Activated T-cell treated with anti-CD3 and anti-CD28 coated beads, Interleukin-2, amount 50 U/mL, for 72 hours (primary cell): ENCODE results near the gene SMIM27. TPM values are rescaled to one million over a fixed set of nuclear protein-coding genes. Genes with fewer than 3 reads are reported as not detected.
"Not testable (repeated sequence)": the region's sequence is repeated elsewhere in the genome, so short reads cannot be mapped to it uniquely, and the experiment has no call there.

Source experiments
- ATAC-seq, 2 donors: fragments of 150-1000 bp; cut with Tn5 transposase; replicated peaks in 1 of 2; 2 replicates each; pipeline ENCODE4 v1.10.0; 2021; ENCODE audit warnings: moderate library complexity in 2 of 2, mild to moderate bottlenecking in 1 of 2
- DNase-seq, 2 donors: peaks; one replicate each; pipeline ENCODE4 v3.0.0; 2021 to 2022; ENCODE audit warnings: mixed read lengths in 1 of 2
- H3K27ac Mint-ChIP-seq: one replicate; pipeline ENCODE4 v1.8.0; 2022; ENCODE audit warnings: mild to moderate bottlenecking, moderate library complexity, mixed read lengths
- H3K27me3 Mint-ChIP-seq: one replicate; pipeline ENCODE4 v1.8.0; 2022; ENCODE audit warnings: low read depth, mixed read lengths
- H3K36me3 Mint-ChIP-seq, 2 donors: one replicate each; pipeline ENCODE4 v1.8.0; 2022; ENCODE audit warnings: mixed read lengths in 2 of 2, mild to moderate bottlenecking in 1 of 2; ENCODE audit not compliant: insufficient read depth in 2 of 2
- H3K4me1 Mint-ChIP-seq: one replicate; pipeline ENCODE4 v1.8.0; 2022; ENCODE audit warnings: low read depth, mixed read lengths
- H3K4me3 Mint-ChIP-seq, 2 donors: one replicate each; pipeline ENCODE4 v1.8.0; 2022; ENCODE audit warnings: mild to moderate bottlenecking in 2 of 2, mixed read lengths in 2 of 2, moderate library complexity in 2 of 2
- H3K9me3 Mint-ChIP-seq, 2 donors: one replicate each; pipeline ENCODE4 v1.8.0; 2022; ENCODE audit warnings: mixed read lengths in 2 of 2
- total RNA-seq, 2 donors: library from RNA; stranded (reverse); gene quantifications; one replicate each; pipeline ENCODE4 v1.2.3, GENCODE V29; 2022

SMIM27 gene, protein sequence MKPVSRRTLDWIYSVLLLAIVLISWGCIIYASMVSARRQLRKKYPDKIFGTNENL
- 10 to 100 TPM; 54.4 to 63.5 TPM for total RNA-seq

GRCh38 chr9:32552172-32552872, at the start of gene SMIM27, which contains the start of gene TOPORS:
TSS of gene SMIM27 (plus strand) at chr9:32552327. CDS start at chr9:32552435, 108 bp downstream.
TSS of gene TOPORS (minus strand) at chr9:32552586. CDS start at chr9:32552436, 150 bp downstream.
- H3K36me3 Mint-ChIP-seq = peaks cover 3 to 17% of the 10 kb centered on the region in 2 donors
- no peaks in the 10 kb centered on the region for H3K9me3 Mint-ChIP-seq
- peak within 1 kb of the TSS; percentile 100 for H3K27ac Mint-ChIP-seq
- ATAC-seq (peak; percentile 72 to 73), DNase-seq (peak; percentile 90 to 92)
- peaks cover 48% of the 10 kb centered on the region for H3K4me1 Mint-ChIP-seq
- peak within 1 kb of the TSS; percentile 100 for H3K4me3 Mint-ChIP-seq
- no peaks in the 10 kb centered on the region for H3K27me3 Mint-ChIP-seq

DNA sequence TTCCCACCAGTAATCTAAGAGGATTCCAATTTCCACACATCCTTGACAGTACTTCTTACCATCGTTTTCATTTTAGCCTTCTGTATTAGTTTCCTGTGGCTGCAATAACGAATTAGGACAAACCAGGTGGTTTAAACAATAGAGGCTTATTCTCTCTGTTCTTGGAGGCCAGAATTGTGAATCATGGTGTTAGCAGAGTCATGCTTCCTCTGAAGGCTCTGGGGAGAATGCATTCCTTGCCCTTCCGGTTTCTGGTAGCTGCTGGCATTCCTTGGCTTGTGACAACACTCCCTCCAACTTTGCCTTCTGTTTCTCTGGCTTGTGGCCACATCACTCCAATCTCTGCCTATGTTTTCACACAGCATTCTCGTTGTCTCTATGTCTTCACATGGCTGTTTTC, 49.7 kb upstream of the SMIM27 start:
- no peak overlapping the region for H3K27ac Mint-ChIP-seq
- peaks cover 0 to 10% of the 10 kb centered on the region in 2 donors for H3K36me3 Mint-ChIP-seq

DNA sequence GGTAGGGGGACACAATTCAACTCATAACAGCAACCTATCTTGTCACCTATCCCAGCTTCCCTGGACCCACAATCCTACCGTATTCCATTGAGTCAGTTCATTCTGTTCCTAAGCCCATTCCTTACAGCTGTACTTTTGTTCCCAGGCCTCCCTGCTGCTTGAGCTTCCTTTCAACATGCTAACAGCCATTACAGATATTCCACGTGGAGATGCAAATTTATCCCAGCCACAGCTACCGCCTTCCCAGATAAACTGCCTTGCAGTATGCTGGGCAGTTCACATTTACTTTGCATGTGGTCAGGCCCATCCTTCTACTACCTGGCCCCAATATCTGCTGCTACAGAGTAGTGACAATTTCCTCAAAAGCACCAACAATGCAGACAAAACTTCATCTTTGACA, 49.1 kb upstream of the SMIM27 start:
- no peak for ATAC-seq
- Mint-ChIP-seq H3K4me3 (no peak overlapping the region), H3K27ac (peak overlapping the region; percentile 24), H3K4me1 (no peaks in the 10 kb centered on the region), H3K36me3 (peaks cover 0 to 10% of the 10 kb centered on the region in 2 donors), H3K9me3 (no peaks in the 10 kb centered on the region), H3K27me3 (no peaks in the 10 kb centered on the region)
- DNase-seq = no peak

More for the DNA sequence above, 49.7 kb upstream of the SMIM27 start:
- Mint-ChIP-seq H3K4me3 (no peak overlapping the region), H3K4me1 (no peaks in the 10 kb centered on the region), H3K27me3 (no peaks in the 10 kb centered on the region), H3K9me3 (no peaks in the 10 kb centered on the region)
- DNase-seq = no peak
- no peak for ATAC-seq

GRCh38 chr9:32508728-32509127, 43.4 kb upstream of the SMIM27 start:
- Mint-ChIP-seq H3K9me3 (peaks cover 0 to 2% of the 10 kb centered on the region in 2 donors), H3K4me3 (no peak overlapping the region), H3K36me3 (peaks cover under 1 to 2% of the 10 kb centered on the region in 2 donors), H3K27ac (no peak overlapping the region), H3K4me1 (peaks cover 17% of the 10 kb centered on the region), H3K27me3 (no peaks in the 10 kb centered on the region)
- ATAC-seq (no peak), DNase-seq (no peak)

- DNase-seq = no peak
- no peak for ATAC-seq
- no peak overlapping the region for H3K27ac Mint-ChIP-seq
- H3K36me3 Mint-ChIP-seq = peaks cover 2 to 13% of the 10 kb centered on the region in 2 donors
- no peaks in the 10 kb centered on the region for H3K27me3 Mint-ChIP-seq
- H3K9me3 Mint-ChIP-seq = peaks cover 0 to 4% of the 10 kb centered on the region in 2 donors
- no peak overlapping the region for H3K4me3 Mint-ChIP-seq
- peaks cover 21% of the 10 kb centered on the region for H3K4me1 Mint-ChIP-seq
Measured at GRCh38 chr9:32516241-32516640, 35.9 kb upstream of the SMIM27 start.

DNA sequence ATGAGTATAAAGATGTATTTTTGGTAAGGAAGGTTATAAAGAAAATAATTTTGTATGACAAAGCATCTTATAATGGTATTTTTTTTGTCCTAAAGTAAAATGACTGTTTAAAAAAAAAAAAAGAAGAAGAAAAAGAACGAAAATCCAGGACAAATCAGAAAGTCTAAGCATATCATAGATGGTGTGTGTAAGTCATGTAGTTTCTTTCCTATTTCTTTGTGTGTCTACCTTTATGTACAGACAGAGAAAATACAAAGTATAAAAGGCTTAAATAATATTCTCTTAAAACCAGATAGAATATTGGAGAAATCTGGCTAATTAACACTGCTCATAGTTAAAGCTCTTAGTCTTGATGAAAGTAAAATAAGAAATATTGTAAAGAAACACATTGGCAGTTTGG, 33.9 kb upstream of the SMIM27 start:
- Mint-ChIP-seq H3K4me3 (no peak overlapping the region), H3K9me3 (peaks cover 2% of the 10 kb centered on the region in 2 donors), H3K36me3 (peaks cover 4 to 18% of the 10 kb centered on the region in 2 donors), H3K27ac (no peak overlapping the region), H3K27me3 (no peaks in the 10 kb centered on the region), H3K4me1 (peaks cover 19% of the 10 kb centered on the region)
- no peak for DNase-seq
- no peak for ATAC-seq

DNA sequence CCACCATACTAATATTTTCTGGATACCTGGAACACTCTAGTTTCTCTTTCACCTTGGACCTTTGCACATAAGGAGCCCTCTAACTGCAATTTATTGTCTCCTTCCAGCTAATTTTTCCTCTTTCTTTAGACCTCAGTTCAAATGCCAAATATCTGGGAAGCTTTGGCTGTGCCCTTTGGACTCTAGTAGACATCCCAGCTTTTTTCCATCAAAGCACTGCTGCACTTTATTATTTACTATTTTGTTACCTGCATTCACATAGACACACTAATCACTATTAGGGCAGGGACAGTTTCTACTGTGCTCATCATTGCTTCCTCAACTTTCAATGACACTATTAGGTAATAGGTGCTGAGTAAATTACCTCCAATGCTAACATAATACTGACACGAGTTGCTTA, 28.2 kb upstream of the SMIM27 start:
- DNase-seq = no peak
- peaks cover 47% of the 10 kb centered on the region for H3K4me1 Mint-ChIP-seq
- no peak for ATAC-seq
- no peaks in the 10 kb centered on the region for H3K27me3 Mint-ChIP-seq
- H3K27ac Mint-ChIP-seq = peak overlapping the region; percentile 21
- H3K4me3 Mint-ChIP-seq = peak overlapping the region in 1 of 2 donors; percentile 16
- H3K36me3 Mint-ChIP-seq = peaks cover 8 to 14% of the 10 kb centered on the region in 2 donors
- peaks cover 2 to 7% of the 10 kb centered on the region in 2 donors for H3K9me3 Mint-ChIP-seq

DNA sequence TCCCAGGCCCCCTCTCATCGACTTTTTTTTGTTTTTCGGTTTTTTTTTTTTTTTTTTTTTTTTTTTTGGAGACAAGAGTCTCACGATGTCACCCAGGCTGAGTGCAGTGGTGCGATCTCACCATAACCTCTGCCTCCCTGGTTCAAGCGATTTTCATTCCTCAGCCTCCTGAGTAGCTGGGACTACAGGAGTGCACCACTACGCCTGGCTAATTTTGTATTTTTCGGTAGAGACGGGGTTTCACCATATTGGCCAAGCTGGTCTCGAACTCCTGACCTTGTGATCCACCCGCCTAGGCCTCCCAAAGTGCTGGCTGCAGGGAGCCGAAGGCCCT, 27.6 kb upstream of the SMIM27 start:
- not testable (repeated sequence) for DNase-seq, H3K9me3 Mint-ChIP-seq, H3K27ac Mint-ChIP-seq, ATAC-seq, H3K27me3 Mint-ChIP-seq
- Mint-ChIP-seq H3K36me3 (peaks cover 8 to 14% of the 10 kb centered on the region in 2 donors), H3K4me1 (peaks cover 47% of the 10 kb centered on the region), H3K4me3 (peak overlapping the region; percentile 85 to 98)

DNA sequence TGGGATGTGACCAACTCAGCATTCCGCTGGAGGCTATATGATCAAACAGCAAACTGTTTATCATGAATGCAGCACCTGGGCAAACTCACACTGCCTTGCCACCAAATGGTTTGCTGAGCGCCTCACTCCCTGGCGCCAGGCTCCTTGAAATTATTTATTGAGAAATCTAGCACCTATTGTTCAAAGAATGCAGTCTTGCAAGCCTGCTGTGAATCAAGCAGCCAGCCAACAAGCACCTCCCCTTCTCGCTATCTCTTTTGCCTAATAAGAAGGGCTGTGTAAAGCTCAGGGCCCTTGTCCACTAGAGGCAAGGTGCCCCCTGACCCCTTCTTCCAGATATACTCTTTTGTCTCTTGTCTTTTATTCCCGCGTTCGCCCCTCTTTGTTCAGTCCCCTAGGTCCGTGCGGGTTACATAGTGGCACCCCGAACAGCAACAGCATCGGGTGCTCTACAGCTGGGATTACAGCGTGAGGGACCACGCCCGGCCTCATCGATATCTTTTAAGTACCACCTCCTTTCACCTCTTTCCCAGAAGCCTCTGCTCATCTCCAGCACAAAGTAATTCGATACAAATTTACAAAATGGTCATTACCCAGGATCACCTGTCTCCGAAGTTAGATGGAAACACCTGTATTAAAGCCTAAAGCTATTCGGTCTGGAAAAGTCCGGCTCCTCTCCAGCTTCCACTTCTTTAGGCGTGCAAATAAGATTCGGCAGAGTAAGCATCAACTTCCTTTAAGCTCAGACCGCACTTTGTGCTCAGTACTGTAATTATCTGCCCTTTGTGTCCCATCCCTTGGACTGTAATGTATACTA, 27.0 kb upstream of the SMIM27 start:
- ATAC-seq (peak; percentile 49 to 50), DNase-seq (peak; percentile 18 to 21)
- peak overlapping the region; percentile 94 for H3K27ac Mint-ChIP-seq
- H3K4me3 Mint-ChIP-seq = peak overlapping the region; percentile 85 to 98
- H3K4me1 Mint-ChIP-seq = peaks cover 47% of the 10 kb centered on the region
- peaks cover 2 to 7% of the 10 kb centered on the region in 2 donors for H3K9me3 Mint-ChIP-seq
- no peaks in the 10 kb centered on the region for H3K27me3 Mint-ChIP-seq
- H3K36me3 Mint-ChIP-seq = peaks cover 8 to 14% of the 10 kb centered on the region in 2 donors

- ATAC-seq (peak in 1 of 2 donors; percentile 18), DNase-seq (no peak)
- peaks cover 47% of the 10 kb centered on the region for H3K4me1 Mint-ChIP-seq
- H3K9me3 Mint-ChIP-seq = peaks cover 2 to 7% of the 10 kb centered on the region in 2 donors
- H3K4me3 Mint-ChIP-seq = peak overlapping the region; percentile 85 to 98
- H3K27me3 Mint-ChIP-seq = no peaks in the 10 kb centered on the region
- H3K36me3 Mint-ChIP-seq = peaks cover 8 to 14% of the 10 kb centered on the region in 2 donors
- H3K27ac Mint-ChIP-seq = peak overlapping the region; percentile 94
Measured at GRCh38 chr9:32525709-32526030, 26.5 kb upstream of the SMIM27 start.

GRCh38 chr9:32526041-32526706, 26.0 kb upstream of the SMIM27 start, which contains the start of gene RIGI:
TSS of gene RIGI (minus strand) at chr9:32526196. CDS start at chr9:32526166, 30 bp downstream.
- peak within 1 kb of the TSS; percentile 85 to 98 for H3K4me3 Mint-ChIP-seq
- no peaks in the 10 kb centered on the region for H3K27me3 Mint-ChIP-seq
- peaks cover 8 to 14% of the 10 kb centered on the region in 2 donors for H3K36me3 Mint-ChIP-seq
- H3K9me3 Mint-ChIP-seq = peaks cover 2 to 7% of the 10 kb centered on the region in 2 donors
- peaks cover 47% of the 10 kb centered on the region for H3K4me1 Mint-ChIP-seq
- DNase-seq (peak; percentile 75 to 78), ATAC-seq (peak; percentile 78)
- peak within 1 kb of the TSS; percentile 94 for H3K27ac Mint-ChIP-seq

DNA sequence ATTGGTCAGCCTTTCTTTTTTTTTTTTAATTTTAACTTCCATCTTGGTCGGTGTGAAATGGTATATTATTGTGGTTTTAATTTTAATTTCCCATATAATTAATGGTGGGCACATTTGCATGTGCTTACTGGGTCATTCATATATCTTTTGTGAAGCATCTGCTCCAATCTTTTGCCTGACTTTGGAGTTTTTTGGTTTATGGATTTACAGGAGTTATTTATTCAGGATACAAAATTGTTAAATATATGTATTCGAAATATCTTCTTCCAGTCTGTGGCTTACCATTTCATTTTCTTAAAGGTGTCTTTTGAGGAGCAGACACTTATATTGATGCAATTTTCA, 25.4 kb upstream of the SMIM27 start:
- Mint-ChIP-seq H3K4me3 (peak overlapping the region; percentile 85 to 98), H3K9me3 (peaks cover 2 to 7% of the 10 kb centered on the region in 2 donors), H3K4me1 (peaks cover 47% of the 10 kb centered on the region), H3K27ac (peak overlapping the region; percentile 94), H3K36me3 (peaks cover 8 to 14% of the 10 kb centered on the region in 2 donors), H3K27me3 (no peaks in the 10 kb centered on the region)
- no peak for DNase-seq
- ATAC-seq = no peak

DNA sequence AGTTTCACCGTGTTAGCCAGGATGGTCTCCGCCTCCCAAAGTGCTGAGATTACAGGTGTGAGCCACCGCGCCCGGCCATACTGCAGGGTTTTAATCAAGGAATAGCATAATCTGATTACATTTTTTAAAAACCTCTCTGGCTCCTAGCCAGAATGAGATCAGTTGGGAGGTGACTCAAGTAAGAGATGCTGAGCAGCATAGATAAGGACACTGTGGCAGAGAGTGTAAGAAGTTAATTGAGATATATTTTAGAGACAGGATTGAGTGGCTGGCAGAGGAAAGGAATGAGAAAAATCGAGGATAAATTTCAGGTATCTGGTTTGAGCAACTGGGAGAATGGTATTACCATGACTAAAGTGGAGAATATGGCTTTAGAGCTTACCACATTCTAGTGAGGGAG, 18.8 kb upstream of the SMIM27 start:
- Mint-ChIP-seq H3K27ac (no peak overlapping the region), H3K4me1 (no peaks in the 10 kb centered on the region), H3K36me3 (peaks cover 2 to 3% of the 10 kb centered on the region in 2 donors), H3K9me3 (no peaks in the 10 kb centered on the region), H3K27me3 (no peaks in the 10 kb centered on the region), H3K4me3 (no peak overlapping the region)
- DNase-seq (no peak), ATAC-seq (no peak)
